Measurements from ENCODE around the gene ZNF547.

- TF ChIP-seq EZH2 (IDR thresholded peaks at IDR 0.05) (no peak), POLR2AphosphoS5 (IDR thresholded peaks at IDR 0.05; ENCODE audit: borderline replicate concordance, low read depth, low read length) (no peak), FOXP2 (optimal IDR thresholded peaks at IDR 0.05; ENCODE audit: control extremely low read depth, extremely low read length, insufficient read depth) (no peak)
Measured at GRCh38 chr19:57366776-57367175, 3.4 kb downstream of the ZNF547 start.

All from SK-N-MC (cell line).